NCI-H2227 (cell line): ENCODE data around the gene PAK1.
"Not testable (repeated sequence)": the region's sequence is repeated elsewhere in the genome, so short reads cannot be mapped to it uniquely, and the experiment has no call there.

Source experiments
- DNase-seq: peaks from one replicate; lab custom pipeline; 2025; ENCODE audit not compliant: unreplicated experiment; lab: John Stamatoyannopoulos, UW

Gene PAK1

GRCh38 chr11:77407613-77408012, 66.3 kb downstream of the PAK1 start:
- no peak for DNase-seq

DNA sequence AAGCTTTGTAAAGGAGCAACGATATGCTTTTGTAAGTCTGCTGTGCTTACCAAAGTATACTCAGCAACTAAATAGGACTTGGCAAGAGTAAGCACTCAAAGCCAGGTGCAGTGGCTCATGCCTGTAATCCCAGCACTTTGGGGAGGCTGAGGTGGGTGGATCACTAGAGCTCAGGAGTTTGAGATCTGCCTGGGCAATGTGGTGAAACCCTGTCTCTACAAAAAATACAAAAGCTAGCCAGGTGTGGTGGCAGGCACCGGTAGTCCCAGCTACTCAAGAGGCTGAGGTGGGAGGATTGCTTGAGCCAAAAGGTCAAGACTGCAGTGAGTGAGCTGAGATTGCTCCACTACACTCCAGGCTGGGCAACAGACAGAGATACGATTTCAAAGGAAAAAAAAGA, 67.5 kb downstream of the PAK1 start:
- DNase-seq: no peak

GRCh38 chr11:77403211-77403610, 70.7 kb downstream of the PAK1 start:
- DNase-seq: no peak

GRCh38 chr11:77402218-77402556, 71.7 kb downstream of the PAK1 start:
- DNase-seq: no peak

- no peak for DNase-seq
Measured at GRCh38 chr11:77401486-77402217, 72.2 kb downstream of the PAK1 start.

DNA sequence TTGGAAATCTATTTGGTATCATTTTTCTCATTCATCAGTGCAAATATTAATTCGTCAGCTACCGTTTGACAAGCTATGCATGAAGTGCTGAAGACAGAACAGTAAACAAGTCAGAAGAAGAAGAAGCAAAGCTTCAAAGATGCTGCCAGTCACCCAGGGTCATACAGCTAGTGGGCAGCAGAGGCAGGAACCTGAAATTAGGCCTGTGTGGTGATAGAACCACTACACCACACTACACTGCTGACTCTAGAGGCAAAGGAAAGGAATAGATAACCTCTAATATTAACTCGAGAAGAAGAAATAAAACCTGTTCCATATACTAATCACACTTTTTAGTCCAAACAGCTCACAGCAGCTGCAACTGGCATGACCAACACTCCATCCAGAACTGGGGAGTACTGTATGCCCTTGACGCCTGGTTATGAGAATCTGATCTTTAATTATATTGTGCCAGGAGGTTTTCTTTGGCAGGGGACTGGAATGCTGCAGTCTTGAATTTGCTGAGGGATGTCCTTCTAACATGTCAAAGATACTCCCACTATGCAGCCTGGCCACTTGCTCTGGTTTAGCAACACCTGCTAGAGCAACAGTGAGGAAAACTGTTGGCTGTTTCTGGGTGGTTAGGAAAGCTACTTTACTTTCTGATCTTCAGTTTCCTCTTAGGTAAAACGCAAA, 73.0 kb downstream of the PAK1 start:
- DNase-seq: no peak

DNA sequence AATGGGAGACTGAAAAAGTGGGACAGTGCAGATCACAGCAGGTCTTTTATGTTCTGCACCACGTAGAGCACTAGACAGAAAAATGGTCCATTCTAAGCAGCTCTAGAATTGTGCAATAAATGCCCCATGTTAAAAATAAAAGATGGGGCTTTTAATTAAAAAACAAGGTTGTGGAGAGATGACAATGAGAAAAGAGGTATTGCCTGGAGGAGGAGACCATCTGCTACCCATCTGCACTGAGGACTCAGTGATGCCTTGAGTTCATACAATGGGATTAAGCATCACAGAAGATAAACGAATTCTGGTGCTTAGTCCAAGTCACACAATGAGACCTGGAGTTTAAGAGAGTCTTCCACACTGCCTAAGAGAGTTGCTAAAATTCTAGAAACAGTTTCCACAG, 73.6 kb downstream of the PAK1 start:
- no peak for DNase-seq

DNA sequence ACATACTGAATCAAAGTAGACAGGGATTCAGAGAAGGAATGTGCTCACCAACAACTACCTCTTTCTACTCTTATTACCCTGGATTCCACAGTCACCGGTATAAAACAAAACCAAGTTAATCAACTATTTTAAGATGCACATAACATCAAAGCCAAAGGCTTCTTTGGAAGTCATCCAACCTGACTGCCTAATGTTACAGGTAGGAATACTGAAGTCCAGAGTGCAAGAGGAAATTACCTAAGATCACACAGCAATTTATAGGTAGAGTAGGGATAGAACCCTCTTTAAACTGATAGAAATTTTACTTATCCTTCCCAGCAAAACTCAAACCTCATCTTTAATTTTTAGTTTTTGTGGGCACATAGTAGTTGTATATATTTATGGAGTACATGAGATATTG, 76.3 kb downstream of the PAK1 start:
- no peak for DNase-seq

- no peak for DNase-seq
Measured at GRCh38 chr11:77396911-77397310, 77.0 kb downstream of the PAK1 start.

GRCh38 chr11:77396305-77396704, 77.6 kb downstream of the PAK1 start:
- no peak for DNase-seq

DNA sequence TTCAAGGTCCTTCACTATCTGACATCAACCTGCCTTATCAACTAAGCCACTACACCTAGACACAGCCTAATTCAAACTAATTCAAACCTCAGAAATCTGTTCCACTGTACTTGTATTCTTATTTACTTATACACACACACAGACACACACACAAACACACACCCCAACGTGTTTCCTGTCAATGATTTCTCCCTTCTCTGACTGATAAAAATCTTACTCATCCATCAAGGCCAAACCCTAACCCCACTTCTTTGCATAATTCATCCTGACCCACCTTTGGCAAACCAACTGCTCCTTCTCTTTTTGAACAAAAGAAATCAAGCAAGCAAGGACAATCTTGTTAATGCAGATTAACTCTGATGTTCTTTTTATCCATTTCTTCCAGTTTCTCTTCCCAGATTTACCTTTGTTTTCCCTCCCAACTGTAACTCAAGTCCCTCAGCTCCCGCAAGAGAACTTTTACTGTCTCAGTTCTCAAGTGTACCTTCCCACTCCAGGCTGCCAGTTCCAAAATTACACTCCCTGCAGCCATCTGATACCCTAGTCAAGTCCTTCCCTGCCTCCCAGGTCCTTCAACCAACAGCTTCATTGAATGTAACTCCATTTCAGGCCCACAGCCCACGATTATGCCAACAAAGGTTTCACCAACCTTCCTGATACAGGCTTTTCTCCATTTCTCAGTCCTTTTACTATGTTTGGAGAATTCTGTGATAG, 78.3 kb downstream of the PAK1 start:
- no peak for DNase-seq

- DNase-seq: no peak
Measured at GRCh38 chr11:77392842-77393241, 81.1 kb downstream of the PAK1 start.

DNA sequence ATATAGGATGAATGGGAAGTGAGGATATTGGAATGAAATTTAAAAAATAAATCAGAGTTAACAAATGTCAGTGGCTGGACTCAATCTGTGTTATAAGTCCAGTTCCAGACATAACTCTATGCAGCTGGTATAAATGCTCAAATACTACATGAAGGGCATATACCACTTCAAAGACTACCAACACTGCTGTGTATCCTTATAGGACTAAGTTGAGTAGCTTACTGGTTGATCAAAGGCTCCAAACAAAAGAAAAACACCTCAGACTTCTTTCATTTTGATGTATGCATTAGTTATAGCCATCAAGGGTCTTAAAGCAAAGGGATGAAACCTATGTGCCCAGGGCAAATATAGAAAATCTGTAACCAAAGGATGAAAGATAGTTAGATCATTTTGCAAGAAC, 86.2 kb downstream of the PAK1 start:
- DNase-seq: no peak

- no peak for DNase-seq
Measured at GRCh38 chr11:77386178-77386577, 87.7 kb downstream of the PAK1 start.

DNA sequence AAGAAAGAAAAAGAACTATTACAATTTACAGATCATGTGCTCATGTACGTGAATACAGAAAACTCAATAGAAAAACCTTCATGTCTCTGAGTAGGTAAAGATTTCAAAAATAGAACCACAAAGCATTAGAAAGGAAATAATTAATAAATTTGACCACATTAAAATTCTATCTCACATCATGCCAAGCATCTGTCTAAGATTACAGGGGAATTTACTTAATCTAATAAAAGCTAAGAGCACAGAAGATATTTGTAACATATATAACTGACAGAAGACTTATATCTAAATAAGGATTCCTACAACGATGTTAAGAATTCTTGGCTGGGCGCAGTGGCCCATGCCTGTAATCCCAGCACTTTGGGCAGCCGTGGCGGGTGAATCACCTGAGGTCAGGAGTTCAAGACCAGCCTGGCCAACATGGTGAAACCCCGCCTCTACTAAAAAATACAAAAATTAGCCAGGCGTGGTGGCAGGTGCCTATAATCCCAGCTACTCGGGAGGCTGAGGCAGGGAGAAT, 88.6 kb downstream of the PAK1 start:
- not testable (repeated sequence) for DNase-seq

DNA sequence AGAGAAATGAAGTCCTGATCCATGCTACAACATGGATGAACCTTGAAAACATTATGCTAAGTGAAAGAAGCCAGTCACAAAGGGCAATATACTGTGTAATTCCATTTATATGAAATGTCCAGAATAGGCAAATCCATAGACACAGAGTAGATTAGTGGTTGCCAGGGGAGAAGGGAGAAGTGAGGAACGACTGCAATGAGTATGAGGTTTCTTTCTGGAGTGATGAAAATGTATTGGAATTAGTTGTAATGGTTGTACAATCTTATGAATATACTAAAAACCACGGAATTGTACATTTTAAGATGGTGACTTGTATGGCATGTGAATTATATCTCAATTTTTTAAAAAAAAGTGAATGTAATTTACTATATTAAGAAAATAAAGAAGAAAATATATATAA, 89.3 kb downstream of the PAK1 start:
- no peak for DNase-seq

- DNase-seq: not testable (repeated sequence)
Measured at GRCh38 chr11:77383349-77383748, 90.5 kb downstream of the PAK1 start.

GRCh38 chr11:77381729-77382665, 91.9 kb downstream of the PAK1 start:
- DNase-seq: no peak

GRCh38 chr11:77379934-77380333, 94.0 kb downstream of the PAK1 start:
- DNase-seq: no peak

- DNase-seq: no peak
Measured at GRCh38 chr11:77379253-77379652, 94.6 kb downstream of the PAK1 start.

DNA sequence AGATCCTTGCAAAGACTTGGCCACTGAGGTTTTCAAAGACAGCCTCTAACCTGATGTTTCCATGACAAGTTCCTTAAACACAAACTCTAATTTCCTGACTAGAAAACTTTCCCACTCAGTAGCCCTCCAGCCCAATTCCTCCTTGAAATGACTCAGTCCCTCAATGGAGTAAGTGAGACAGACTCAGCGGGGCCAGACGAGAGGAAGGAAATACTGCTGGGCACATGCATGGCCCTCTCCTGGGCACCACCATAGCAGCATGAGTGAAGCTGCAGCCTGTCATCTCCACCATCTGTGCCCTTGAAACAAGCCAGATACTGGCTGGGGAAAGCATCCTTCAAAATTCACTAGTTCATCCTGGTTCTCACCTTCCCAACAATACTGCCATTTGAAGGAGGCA, 96.2 kb downstream of the PAK1 start:
- DNase-seq: no peak
